ENCODE data around the gene TTC6.

Gene TTC6

GRCh38 chr14:37623971-37624370 is 28.5 kb downstream of the TTC6 start:
- Histone ChIP-seq H3K27ac (ENCODE audit: low read length) (no peak overlapping the region), H3K9me3 (ENCODE audit: insufficient read depth, low read length, severe bottlenecking) (no peaks in the 10 kb centered on the region), H3K9ac (ENCODE audit: low read depth, low read length) (no peak overlapping the region), H3K4me2 (ENCODE audit: insufficient read depth, low read length) (no peak overlapping the region), H3K27me3 (ENCODE audit: insufficient read depth, low read length, poor library complexity) (no peaks in the 10 kb centered on the region), H3K79me2 (ENCODE audit: insufficient read depth, low read length) (no peaks in the 10 kb centered on the region), H2AFZ (ENCODE audit: low read depth, low read length) (no peak overlapping the region), H4K20me1 (ENCODE audit: insufficient read depth, low read length) (no peaks in the 10 kb centered on the region), H3K36me3 (ENCODE audit: insufficient read depth, low read length) (no peaks in the 10 kb centered on the region), H3K4me3 (ENCODE audit: low read depth in 1 of 2, low read length in 2 of 2) (no peak overlapping the region), H3K4me1 (ENCODE audit: insufficient read depth, low read length) (no peaks in the 10 kb centered on the region)
- TF ChIP-seq CTCF (IDR thresholded peaks at IDR 0.05; ENCODE audit: borderline replicate concordance, extremely low read depth, low read length, poor library complexity, severe bottlenecking) (no peak), EZH2 (IDR thresholded peaks at IDR 0.05; ENCODE audit: borderline replicate concordance, low read depth, low read length, severe bottlenecking) (no peak)
- no peak for ATAC-seq (ENCODE audit: insufficient read depth, low read depth)
- DNase-seq, result no peak

GRCh38 chr14:37625597-37626595 is 30.5 kb downstream of the TTC6 start:
- Histone ChIP-seq H3K27me3 (ENCODE audit: insufficient read depth, low read length, poor library complexity) (no peaks in the 10 kb centered on the region), H2AFZ (ENCODE audit: low read depth, low read length) (no peak overlapping the region), H3K9me3 (ENCODE audit: insufficient read depth, low read length, severe bottlenecking) (no peaks in the 10 kb centered on the region), H3K79me2 (ENCODE audit: insufficient read depth, low read length) (no peaks in the 10 kb centered on the region), H3K4me2 (ENCODE audit: insufficient read depth, low read length) (no peak overlapping the region), H3K9ac (ENCODE audit: low read depth, low read length) (no peak overlapping the region), H3K4me3 (ENCODE audit: low read depth in 1 of 2, low read length in 2 of 2) (no peak overlapping the region), H3K4me1 (ENCODE audit: insufficient read depth, low read length) (no peaks in the 10 kb centered on the region), H4K20me1 (ENCODE audit: insufficient read depth, low read length) (no peaks in the 10 kb centered on the region), H3K36me3 (ENCODE audit: insufficient read depth, low read length) (no peaks in the 10 kb centered on the region), H3K27ac (ENCODE audit: low read length) (no peak overlapping the region)
- ATAC-seq (ENCODE audit: insufficient read depth, low read depth) (no peak), DNase-seq (no peak)
- TF ChIP-seq CTCF (IDR thresholded peaks at IDR 0.05; ENCODE audit: borderline replicate concordance, extremely low read depth, low read length, poor library complexity, severe bottlenecking) (no peak), EZH2 (IDR thresholded peaks at IDR 0.05; ENCODE audit: borderline replicate concordance, low read depth, low read length, severe bottlenecking) (no peak)

GRCh38 chr14:37637341-37637740 is 41.9 kb downstream of the TTC6 start:
- Histone ChIP-seq H3K4me1 (ENCODE audit: insufficient read depth, low read length) (no peaks in the 10 kb centered on the region), H3K27me3 (ENCODE audit: insufficient read depth, low read length, poor library complexity) (no peaks in the 10 kb centered on the region), H3K27ac (ENCODE audit: low read length) (no peak overlapping the region), H2AFZ (ENCODE audit: low read depth, low read length) (no peak overlapping the region), H3K9ac (ENCODE audit: low read depth, low read length) (no peak overlapping the region), H3K4me3 (ENCODE audit: low read depth in 1 of 2, low read length in 2 of 2) (no peak overlapping the region), H3K4me2 (ENCODE audit: insufficient read depth, low read length) (no peak overlapping the region), H3K79me2 (ENCODE audit: insufficient read depth, low read length) (no peaks in the 10 kb centered on the region), H3K9me3 (ENCODE audit: insufficient read depth, low read length, severe bottlenecking) (no peaks in the 10 kb centered on the region), H3K36me3 (ENCODE audit: insufficient read depth, low read length) (no peaks in the 10 kb centered on the region), H4K20me1 (ENCODE audit: insufficient read depth, low read length) (no peaks in the 10 kb centered on the region)
- no peak for DNase-seq
- ATAC-seq (ENCODE audit: insufficient read depth, low read depth), result no peak
- TF ChIP-seq CTCF (IDR thresholded peaks at IDR 0.05; ENCODE audit: borderline replicate concordance, extremely low read depth, low read length, poor library complexity, severe bottlenecking) (no peak), EZH2 (IDR thresholded peaks at IDR 0.05; ENCODE audit: borderline replicate concordance, low read depth, low read length, severe bottlenecking) (no peak)

All from DND-41 (cell line).